T-cell (primary cell): ENCODE measurements around the gene PARS2. TPM values are rescaled to one million over a fixed set of nuclear protein-coding genes. Genes with fewer than 3 reads are reported as not detected.

Source experiments
- ATAC-seq, 4 experiments: fragments of 200-7000 bp in 3 of 4; fragments of 150-1000 bp in 1 of 4; cut with Tn5 transposase; replicated peaks in 1 of 4; 1 replicate in 3 of 4; 2 replicates in 1 of 4; pipeline ENCODE4 v1.10.0; 2021; ENCODE audit warnings: moderate library complexity in 3 of 4, mild to moderate bottlenecking in 2 of 4, moderate number of reproducible peaks in 1 of 4
- CTCF ChIA-PET, 2 donors: fragments of 300-600 bp; sonication (Branson Sonifier 250); formaldehyde crosslinking; loops; one replicate each; lab custom pipeline; 2022; ENCODE audit warnings: antibody characterized with exemption in 2 of 2; lab: Charles Lee
- POLR2A ChIA-PET, 2 donors: fragments of 300-600 bp; sonication (Branson Sonifier 250); formaldehyde crosslinking; loops; one replicate each; lab custom pipeline; 2022; ENCODE audit warnings: antibody characterized with exemption in 2 of 2; lab: Charles Lee
- DNase-seq, 35 experiments: peaks; one replicate each; pipeline versions ENCODE4 v3.0.0 to v3.0.0-alpha.2; 2013 to 2023
- H3K27ac ChIP-seq: one replicate; pipeline ENCODE4 v1.5.1; 2013; ENCODE audit warnings: low read length
- H3K27me3 ChIP-seq, 2 experiments: replicated peaks in 1 of 2; 1 replicate in 1 of 2; 2 replicates in 1 of 2; pipeline versions ENCODE4 v1.6.1 to v1.7.0; 2013; ENCODE audit warnings: low read length in 1 of 2, mixed read lengths in 1 of 2; ENCODE audit not compliant: control insufficient read depth in 2 of 2, insufficient read depth in 2 of 2; ENCODE audit errors: extremely low read depth in 1 of 2
- H3K36me3 ChIP-seq, 2 donors: 1 replicate in 1 of 2; 2 replicates in 1 of 2; pipeline versions ENCODE4 v1.6.1 to v1.7.0; 2013; ENCODE audit warnings: low read length in 1 of 2; ENCODE audit not compliant: control insufficient read depth in 2 of 2, insufficient read depth in 1 of 2; ENCODE audit errors: extremely low read depth in 1 of 2
- H3K4me1 ChIP-seq, 2 experiments: 1 replicate in 1 of 2; 2 replicates in 1 of 2; pipeline versions ENCODE4 v1.6.1 to v1.7.0; 2013; ENCODE audit warnings: low read length in 2 of 2, mixed read lengths in 1 of 2; ENCODE audit not compliant: insufficient read depth in 2 of 2, control insufficient read depth in 1 of 2; ENCODE audit errors: extremely low read depth in 1 of 2
- H3K4me3 ChIP-seq, 2 donors: 1 replicate in 1 of 2; 2 replicates in 1 of 2; pipeline versions ENCODE4 v1.5.1 to v1.7.0; 2013; ENCODE audit warnings: mild to moderate bottlenecking in 2 of 2, low read length in 1 of 2, moderate library complexity in 1 of 2; ENCODE audit not compliant: control insufficient read depth in 1 of 2; ENCODE audit errors: extremely low read depth in 1 of 2
- H3K9me3 ChIP-seq: 2 replicates; pipeline ENCODE4 v1.7.0; 2013
- H3K27ac Mint-ChIP-seq, 2 donors: one replicate each; pipeline ENCODE4 v1.8.0; 2020 to 2021; ENCODE audit warnings: mild to moderate bottlenecking in 2 of 2, mixed read lengths in 2 of 2
- H3K27me3 Mint-ChIP-seq, 2 donors: one replicate each; pipeline ENCODE4 v1.8.0; 2021 to 2022; ENCODE audit warnings: mixed read lengths in 2 of 2
- H3K36me3 Mint-ChIP-seq: one replicate; pipeline ENCODE4 v1.8.0; 2021; ENCODE audit warnings: mixed read lengths
- H3K4me1 Mint-ChIP-seq, 3 donors: one replicate each; pipeline ENCODE4 v1.8.0; 2020 to 2022; ENCODE audit warnings: mixed read lengths in 3 of 3, mild to moderate bottlenecking in 1 of 3
- H3K4me3 Mint-ChIP-seq, 3 donors: one replicate each; pipeline ENCODE4 v1.8.0; 2020 to 2022; ENCODE audit warnings: mild to moderate bottlenecking in 3 of 3, mixed read lengths in 3 of 3, moderate library complexity in 3 of 3
- H3K9me3 Mint-ChIP-seq, 3 donors: one replicate each; pipeline ENCODE4 v1.8.0; 2020 to 2022; ENCODE audit warnings: mixed read lengths in 3 of 3
- WGBS: methylation state at CpG from one replicate; pipeline ENCODE4 v1.1.5; 2013; ENCODE audit warnings: missing lambda C conversion rate; ENCODE audit not compliant: insufficient coverage; 5-methylcytosine and 5-hydroxymethylcytosine counted together
- total RNA-seq, 35 experiments: library from RNA in 6 of 35; stranded (reverse) in 6 of 35; fragments of 120-200 nt in 1 of 35; gene quantifications; one replicate each; pipeline versions ENCODE4 v1.2.1 to v1.2.4 and lab custom pipeline; 2013 to 2026

The PARS2 gene
- total RNA-seq, 5 donors from 2014 or later (not counting 1 experiment from before 2014, with no cell fraction given): 0.68 to 6.6 (median 6.0) TPM

DNA sequence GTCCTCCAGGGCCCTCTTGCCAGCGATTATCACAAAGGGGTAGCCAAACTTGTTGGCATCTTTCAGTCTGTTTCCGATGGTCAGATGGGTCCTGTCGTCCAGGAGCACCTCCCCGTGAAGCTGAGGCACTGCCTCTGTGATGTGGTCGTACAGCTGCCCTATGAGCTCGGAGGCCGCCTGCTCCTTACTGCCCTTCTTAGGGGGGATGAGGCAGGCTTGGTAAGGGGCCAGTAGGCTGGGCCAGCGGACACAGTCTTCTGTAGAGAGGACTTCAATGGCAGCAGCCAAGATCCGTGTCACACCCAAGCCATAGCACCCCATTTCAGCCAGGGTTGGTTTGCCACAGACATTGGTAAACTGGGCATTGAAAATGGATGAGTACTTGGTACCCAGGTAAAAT lies 6.5 kb downstream of the PARS2 start:
- H3K27me3 Mint-ChIP-seq: no peaks in the 10 kb centered on the region
- H3K36me3 ChIP-seq: peaks cover 0 to 17% of the 10 kb centered on the region in 2 donors

GRCh38 chr1:54754486-54755285 lies 9.6 kb downstream of the PARS2 start:
- 94% methylated on average over 19 of the region's 25 CpGs for WGBS
- H3K27ac ChIP-seq: no peak overlapping the region
- no peaks in the 10 kb centered on the region for H3K9me3 ChIP-seq
- no peaks in the 10 kb centered on the region for H3K27me3 ChIP-seq
- Mint-ChIP-seq H3K36me3 (peaks cover 15% of the 10 kb centered on the region), H3K27me3 (no peaks in the 10 kb centered on the region), H3K27ac (no peak overlapping the region), H3K4me1 (no peaks in the 10 kb centered on the region), H3K9me3 (no peaks in the 10 kb centered on the region), H3K4me3 (no peak overlapping the region)
- CTCF ChIA-PET: no interaction called here
- peaks cover 0 to 17% of the 10 kb centered on the region in 2 donors for H3K36me3 ChIP-seq
- DNase-seq (no peak), ATAC-seq (no peak)
- no peaks in the 10 kb centered on the region for H3K4me1 ChIP-seq
- POLR2A ChIA-PET: no interaction called here
- H3K4me3 ChIP-seq: no peak overlapping the region

More for the DNA sequence above, 6.5 kb downstream of the PARS2 start:
- H3K4me3 ChIP-seq: no peak overlapping the region
- ChIA-PET CTCF (no interaction called here), POLR2A (interaction anchor here in 1 of 2 donors (0.6 kb wide), 1 partner anchor 43 kb away, joined by 3 read pairs; no protein-coding TSS in a partner anchor)
- WGBS: 98% methylated on average over 8 of the region's 9 CpGs
- no peak overlapping the region for H3K27ac ChIP-seq
- H3K36me3 Mint-ChIP-seq: peaks cover 15% of the 10 kb centered on the region
- no peaks in the 10 kb centered on the region for H3K4me1 ChIP-seq
- no peaks in the 10 kb centered on the region for H3K27me3 ChIP-seq
- H3K9me3 ChIP-seq: no peaks in the 10 kb centered on the region
- no peak for DNase-seq
- H3K4me1 Mint-ChIP-seq: peaks cover 2 to 4% (median 3%) of the 10 kb centered on the region in 3 donors
- no peak overlapping the region for H3K4me3 Mint-ChIP-seq
- no peak for ATAC-seq
- H3K9me3 Mint-ChIP-seq: no peaks in the 10 kb centered on the region
- no peak overlapping the region for H3K27ac Mint-ChIP-seq

GRCh38 chr1:54754045-54754444 lies 10.3 kb downstream of the PARS2 start:
- no peak overlapping the region for H3K4me3 ChIP-seq
- peaks cover 0 to 17% of the 10 kb centered on the region in 2 donors for H3K36me3 ChIP-seq
- no peak for ATAC-seq
- ChIA-PET POLR2A (no interaction called here), CTCF (no interaction called here)
- WGBS: 91% methylated on average over 21 of the region's 22 CpGs
- no peaks in the 10 kb centered on the region for H3K27me3 Mint-ChIP-seq
- H3K4me1 Mint-ChIP-seq: no peaks in the 10 kb centered on the region
- no peak overlapping the region for H3K27ac Mint-ChIP-seq
- H3K4me3 Mint-ChIP-seq: no peak overlapping the region
- DNase-seq: no peak
- H3K9me3 Mint-ChIP-seq: no peaks in the 10 kb centered on the region
- no peaks in the 10 kb centered on the region for H3K27me3 ChIP-seq
- no peaks in the 10 kb centered on the region for H3K4me1 ChIP-seq
- H3K27ac ChIP-seq: no peak overlapping the region
- H3K9me3 ChIP-seq: no peaks in the 10 kb centered on the region
- peaks cover 15% of the 10 kb centered on the region for H3K36me3 Mint-ChIP-seq

- Mint-ChIP-seq H3K36me3 (peaks cover 5% of the 10 kb centered on the region), H3K4me1 (no peaks in the 10 kb centered on the region), H3K27me3 (no peaks in the 10 kb centered on the region), H3K27ac (no peak overlapping the region), H3K9me3 (no peaks in the 10 kb centered on the region), H3K4me3 (no peak overlapping the region)
- ATAC-seq: no peak
- H3K9me3 ChIP-seq: no peaks in the 10 kb centered on the region
- CTCF ChIA-PET: no interaction called here
- peaks cover 0 to 2% of the 10 kb centered on the region in 2 donors for H3K36me3 ChIP-seq
- H3K27me3 ChIP-seq: no peaks in the 10 kb centered on the region
- H3K27ac ChIP-seq: no peak overlapping the region
- H3K4me1 ChIP-seq: no peaks in the 10 kb centered on the region
- no peak for DNase-seq
- WGBS: 100% methylated on average over 3 of the region's 4 CpGs
- no peak overlapping the region for H3K4me3 ChIP-seq
- POLR2A ChIA-PET: no interaction called here
Observed at GRCh38 chr1:54751426-54751825, 12.9 kb downstream of the PARS2 start.

DNA sequence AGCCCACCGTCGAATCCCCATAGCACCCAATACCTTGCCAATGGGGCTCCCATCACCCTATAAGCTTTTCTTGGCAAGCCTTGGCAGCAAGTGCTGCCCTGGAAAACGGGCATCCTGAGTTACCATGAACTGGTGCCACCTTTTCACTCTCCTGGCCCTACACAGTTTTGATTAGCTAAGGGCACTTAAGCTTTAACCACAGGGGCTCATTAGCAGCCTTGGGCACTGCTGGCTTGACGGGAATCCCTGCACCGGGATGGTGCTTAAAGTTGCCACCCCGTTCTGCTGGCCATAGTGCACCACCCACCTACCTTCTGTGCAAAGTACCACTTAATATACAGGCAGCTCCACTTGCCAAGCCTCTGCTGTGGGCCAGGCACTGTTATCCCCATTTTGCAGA lies 13.7 kb downstream of the PARS2 start:
- WGBS: 70% methylated on average over 3 of the region's 6 CpGs
- Histone ChIP-seq H3K27me3 (no peaks in the 10 kb centered on the region), H3K4me1 (no peaks in the 10 kb centered on the region), H3K36me3 (peaks cover 0 to 2% of the 10 kb centered on the region in 2 donors), H3K4me3 (no peak overlapping the region), H3K9me3 (no peaks in the 10 kb centered on the region), H3K27ac (no peak overlapping the region)
- Mint-ChIP-seq H3K27ac (no peak overlapping the region), H3K36me3 (no peaks in the 10 kb centered on the region), H3K9me3 (no peaks in the 10 kb centered on the region), H3K4me3 (no peak overlapping the region), H3K4me1 (no peaks in the 10 kb centered on the region), H3K27me3 (no peaks in the 10 kb centered on the region)
- DNase-seq (no peak), ATAC-seq (no peak)
- ChIA-PET POLR2A (no interaction called here), CTCF (no interaction called here)

DNA sequence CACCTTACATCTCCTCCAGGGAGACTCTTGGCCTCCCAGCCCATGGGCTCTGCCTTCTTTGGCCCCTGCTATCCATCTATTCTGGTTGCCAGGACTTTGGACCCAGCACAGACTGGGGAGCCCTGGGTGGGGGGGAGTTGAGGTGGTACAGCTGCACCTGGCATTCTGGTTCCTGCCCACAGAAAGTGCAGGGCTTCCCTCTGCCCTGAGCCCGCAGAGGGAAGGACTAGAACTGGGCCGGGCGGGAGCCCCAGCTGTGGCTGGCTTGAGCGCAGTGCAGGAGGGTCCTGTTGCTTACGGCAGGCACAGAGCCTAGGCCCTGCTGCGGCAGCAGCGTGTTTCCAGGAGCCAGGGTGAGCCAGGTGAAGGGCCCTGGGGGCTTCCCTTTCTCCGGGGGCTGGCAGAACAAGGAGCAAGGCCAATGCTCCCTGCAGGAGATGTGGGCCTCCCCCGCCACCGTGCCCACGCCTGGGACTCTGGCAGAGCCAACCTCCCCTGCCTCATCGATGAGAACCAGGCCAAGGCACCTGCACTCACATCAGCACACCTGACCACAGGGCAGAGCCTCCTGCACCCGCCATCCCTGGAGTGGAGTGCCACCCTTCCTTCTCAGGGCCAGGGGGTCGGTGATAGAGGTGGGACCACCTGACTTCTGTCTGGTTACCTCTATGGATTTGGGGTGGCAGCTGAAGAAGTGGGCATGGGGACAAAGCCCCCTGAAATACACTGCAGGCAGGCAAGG lies 16.1 kb downstream of the PARS2 start:
- no peak overlapping the region for H3K4me3 Mint-ChIP-seq
- DNase-seq (no peak), ATAC-seq (no peak)
- H3K27me3 ChIP-seq: no peaks in the 10 kb centered on the region
- H3K9me3 Mint-ChIP-seq: no peaks in the 10 kb centered on the region
- no peaks in the 10 kb centered on the region for H3K4me1 Mint-ChIP-seq
- no peak overlapping the region for H3K27ac ChIP-seq
- WGBS: 85% methylated on average over 13 of the region's 14 CpGs
- no peaks in the 10 kb centered on the region for H3K27me3 Mint-ChIP-seq
- no peak overlapping the region for H3K4me3 ChIP-seq
- H3K36me3 ChIP-seq: peaks cover 0 to 1% of the 10 kb centered on the region in 2 donors
- no peaks in the 10 kb centered on the region for H3K9me3 ChIP-seq
- ChIA-PET CTCF (no interaction called here), POLR2A (no interaction called here)
- H3K27ac Mint-ChIP-seq: no peak overlapping the region
- H3K36me3 Mint-ChIP-seq: peaks cover 8% of the 10 kb centered on the region
- H3K4me1 ChIP-seq: no peaks in the 10 kb centered on the region
